GM13977 (cell line): ENCODE data around the gene WWOX.

ENCODE experiments used
- DNase-seq: peaks from one replicate; pipeline ENCODE4 v3.0.0; 2012; ENCODE audit warnings: low spot score
- CTCF ChIP-seq: IDR thresholded peaks from 2 replicates; pipeline ENCODE4 v1.5.1; 2012; ENCODE audit warnings: mild to moderate bottlenecking, control low read depth; ENCODE audit not compliant: insufficient read depth; ENCODE audit errors: extremely low read depth, missing control alignments
- in situ Hi-C: fragments of 300-500 bp; cut with MboI; formaldehyde crosslinking; loops from one replicate; pipeline ENCODE4 v1.12.0; 2022; ENCODE audit warnings: low sequenced_read_pairs, low pct_unique_long_range_greater_than_20kb, mixed read lengths, inconsistent platforms; ENCODE audit not compliant: unreplicated experiment

Gene WWOX

GRCh38 chr16:78461496-78462287, 362.2 kb downstream of the WWOX start:
- no peak for DNase-seq
- no peak for TF ChIP-seq CTCF
- in situ Hi-C loops: no loop called here

GRCh38 chr16:78462288-78463208, 363.1 kb downstream of the WWOX start:
- in situ Hi-C loops: no loop called here
- TF ChIP-seq CTCF: no peak

GRCh38 chr16:78463591-78463990, 364.1 kb downstream of the WWOX start:
- TF ChIP-seq CTCF: no peak
- in situ Hi-C loops: no loop called here
- no peak for DNase-seq

More at GRCh38 chr16:78462288-78463208, 363.1 kb downstream of the WWOX start:
- DNase-seq: no peak

- in situ Hi-C loops: no loop called here
- no peak for DNase-seq
- no peak for TF ChIP-seq CTCF
Measured at GRCh38 chr16:78464833-78465232, 365.4 kb downstream of the WWOX start.

- in situ Hi-C loops: no loop called here
- no peak for DNase-seq
- no peak for TF ChIP-seq CTCF
Measured at GRCh38 chr16:78465730-78466129, 366.3 kb downstream of the WWOX start.

GRCh38 chr16:78469787-78470186, 370.3 kb downstream of the WWOX start:
- in situ Hi-C loops: no loop called here
- no peak for TF ChIP-seq CTCF
- DNase-seq: no peak
